Activated naive CD8-positive, alpha-beta T cell treated with anti-CD3 and anti-CD28 coated beads, Interleukin-2, amount 50 U/mL, for 24 hours (primary cell): ENCODE measurements around the gene CHRM4.
"Not testable (repeated sequence)": the region's sequence is repeated elsewhere in the genome, so short reads cannot be mapped to it uniquely, and the experiment has no call there.

Experiments used
- ATAC-seq: fragments of 150-1000 bp; cut with Tn5 transposase; one replicate; pipeline ENCODE4 v1.10.0; 2021
- DNase-seq: peaks from one replicate; pipeline ENCODE4 v3.0.0; 2021
- H3K27ac Mint-ChIP-seq: one replicate; pipeline ENCODE4 v1.8.0; 2021; ENCODE audit warnings: mild to moderate bottlenecking, mixed read lengths
- H3K27me3 Mint-ChIP-seq: one replicate; pipeline ENCODE4 v1.8.0; 2021; ENCODE audit warnings: mixed read lengths
- H3K36me3 Mint-ChIP-seq: one replicate; pipeline ENCODE4 v1.8.0; 2021; ENCODE audit warnings: low read depth, mixed read lengths
- H3K4me1 Mint-ChIP-seq: one replicate; pipeline ENCODE4 v1.8.0; 2021; ENCODE audit warnings: mixed read lengths
- H3K4me3 Mint-ChIP-seq: one replicate; pipeline ENCODE4 v1.8.0; 2021; ENCODE audit warnings: mild to moderate bottlenecking, moderate library complexity, mixed read lengths
- H3K9me3 Mint-ChIP-seq: one replicate; pipeline ENCODE4 v1.8.0; 2021; ENCODE audit warnings: mixed read lengths

Gene CHRM4

DNA sequence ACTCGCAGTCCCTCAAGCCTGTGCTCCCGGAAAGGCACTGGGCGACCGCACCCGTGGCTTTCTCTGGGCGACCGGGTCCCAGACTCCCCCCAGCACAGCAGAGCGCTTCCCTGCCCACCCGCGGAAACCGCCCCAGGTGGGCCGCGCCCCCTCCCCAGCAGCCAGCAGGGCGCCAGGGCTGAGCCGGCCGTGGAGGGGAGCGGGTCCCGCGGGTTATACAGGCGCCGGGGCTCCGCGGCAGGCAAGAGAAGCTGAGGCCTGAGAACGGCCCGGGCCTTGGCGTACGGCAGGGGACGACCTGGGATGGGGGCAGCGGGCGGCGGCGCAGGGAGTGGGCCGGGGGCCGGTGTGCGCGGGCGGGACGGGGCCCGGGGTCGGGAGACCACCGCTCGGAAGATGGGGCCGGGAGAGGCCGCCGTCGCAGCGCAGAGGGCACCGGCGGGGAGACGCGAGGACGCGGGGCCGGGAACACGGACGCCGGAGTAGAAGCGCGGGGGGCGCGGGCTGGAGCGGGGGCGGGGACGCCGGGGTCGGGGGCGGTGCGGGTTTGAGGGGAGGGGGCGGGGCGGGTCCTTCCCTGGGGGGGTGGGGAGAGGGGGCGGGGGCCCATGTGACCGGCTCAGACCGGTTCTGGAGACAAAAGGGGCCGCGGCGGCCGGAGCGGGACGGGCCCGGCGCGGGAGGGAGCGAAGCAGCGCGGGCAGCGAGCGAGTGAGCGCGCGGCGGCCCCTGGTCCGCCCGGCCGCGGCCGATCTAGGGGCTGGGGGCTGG lies 10.3 kb downstream of the CHRM4 start, which contains the start of gene MDK:
Gene MDK (plus strand): TSS at position 622 of the 771 bp plus-strand sequence. CDS start 389 bp downstream, outside the sequence.
- Mint-ChIP-seq H3K27ac (no peak within 1 kb of the TSS), H3K9me3 (no peaks in the 10 kb centered on the region), H3K4me3 (peak within 1 kb of the TSS; percentile 67), H3K4me1 (peaks cover 10% of the 10 kb centered on the region), H3K27me3 (peaks cover 24% of the 10 kb centered on the region), H3K36me3 (peaks cover 8% of the 10 kb centered on the region)
- ATAC-seq = peak; percentile 12
- no peak for DNase-seq

DNA sequence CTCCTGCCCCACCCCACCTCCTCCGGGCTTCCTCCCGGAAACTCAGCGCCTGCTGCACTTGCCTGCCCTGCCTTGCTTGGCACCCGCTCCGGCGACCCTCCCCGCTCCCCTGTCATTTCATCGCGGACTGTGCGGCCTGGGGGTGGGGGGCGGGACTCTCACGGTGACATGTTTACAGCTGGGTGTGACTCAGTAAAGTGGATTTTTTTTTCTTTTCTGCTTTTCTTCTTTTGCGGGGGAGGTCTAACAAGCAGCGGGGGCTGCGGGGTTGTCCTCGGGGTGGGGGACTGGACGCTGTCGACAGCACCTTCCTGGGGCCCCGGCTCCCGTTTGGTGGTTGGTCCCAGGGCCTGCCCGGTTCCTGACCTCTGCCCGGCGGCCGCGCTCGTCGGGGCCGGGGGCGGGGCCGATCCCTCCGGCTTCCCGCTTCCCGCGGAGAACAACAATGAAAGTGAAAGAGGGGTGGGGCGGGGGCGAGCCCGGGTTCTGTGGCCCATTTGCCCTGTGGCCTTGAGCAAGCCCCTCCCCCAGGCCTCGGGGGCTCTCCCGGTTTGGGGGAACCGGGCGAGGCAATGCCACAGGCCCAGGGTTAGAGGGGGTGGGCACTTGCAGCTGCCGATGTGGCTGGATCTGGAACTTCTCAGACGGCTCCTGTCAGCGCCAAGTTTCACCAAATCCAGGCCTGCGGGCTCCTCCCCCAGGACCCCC lies 11.1 kb downstream of the CHRM4 start:
- ATAC-seq (peak; percentile 57), DNase-seq (peak; percentile 80)
- H3K4me1 Mint-ChIP-seq = peaks cover 9% of the 10 kb centered on the region
- peak overlapping the region; percentile 67 for H3K4me3 Mint-ChIP-seq
- H3K27me3 Mint-ChIP-seq = peaks cover 18% of the 10 kb centered on the region
- H3K27ac Mint-ChIP-seq = no peak overlapping the region
- peaks cover 8% of the 10 kb centered on the region for H3K36me3 Mint-ChIP-seq
- H3K9me3 Mint-ChIP-seq = no peaks in the 10 kb centered on the region

- DNase-seq, H3K27ac Mint-ChIP-seq, H3K4me1 Mint-ChIP-seq, ATAC-seq, H3K4me3 Mint-ChIP-seq, H3K9me3 Mint-ChIP-seq: not testable (repeated sequence)
- peaks cover 12% of the 10 kb centered on the region for H3K27me3 Mint-ChIP-seq
- H3K36me3 Mint-ChIP-seq = peaks cover 11% of the 10 kb centered on the region
These were observed 11.9 kb downstream of the CHRM4 start for GRCh38 chr11:46379482-46380293.

DNA sequence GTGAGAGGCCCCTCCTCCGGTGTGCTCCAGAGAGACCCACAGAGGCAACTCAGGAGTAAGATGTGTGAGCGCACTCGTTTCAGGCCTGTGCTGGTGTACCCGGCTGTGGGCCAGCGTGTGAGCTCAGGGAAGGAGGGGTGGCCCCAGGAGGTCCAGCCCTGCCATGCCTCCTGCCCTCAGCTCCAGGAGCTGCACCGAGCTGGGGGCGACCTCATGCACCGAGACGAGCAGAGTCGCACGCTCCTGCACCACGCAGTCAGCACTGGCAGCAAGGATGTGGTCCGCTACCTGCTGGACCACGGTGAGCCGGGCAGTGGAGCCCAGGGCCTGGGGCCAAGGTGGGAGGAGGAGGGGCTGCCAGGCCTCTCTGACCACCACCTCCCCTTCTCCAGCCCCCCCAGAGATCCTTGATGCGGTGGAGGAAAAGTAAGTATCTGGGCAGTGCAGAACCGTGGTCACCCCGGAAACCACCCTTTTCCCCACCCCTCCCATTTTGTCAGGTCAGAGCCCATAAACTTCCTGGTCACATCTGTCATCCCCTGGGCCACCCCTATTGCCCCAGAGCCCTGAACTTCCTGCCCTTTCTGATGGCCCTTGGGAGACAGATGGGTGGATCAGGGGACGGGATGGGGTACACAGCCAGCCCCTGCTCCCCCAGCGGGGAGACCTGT lies 12.6 kb downstream of the CHRM4 start:
- ATAC-seq = no peak
- Mint-ChIP-seq H3K4me1 (peaks cover 9% of the 10 kb centered on the region), H3K9me3 (no peaks in the 10 kb centered on the region), H3K27me3 (peaks cover 11% of the 10 kb centered on the region), H3K4me3 (no peak overlapping the region), H3K27ac (no peak overlapping the region), H3K36me3 (peaks cover 11% of the 10 kb centered on the region)
- DNase-seq = no peak

- no peak overlapping the region for H3K4me3 Mint-ChIP-seq
- DNase-seq = no peak
- H3K27me3 Mint-ChIP-seq = peaks cover 5% of the 10 kb centered on the region
- peaks cover 13% of the 10 kb centered on the region for H3K36me3 Mint-ChIP-seq
- peaks cover 9% of the 10 kb centered on the region for H3K4me1 Mint-ChIP-seq
- ATAC-seq = no peak
- no peaks in the 10 kb centered on the region for H3K9me3 Mint-ChIP-seq
- no peak overlapping the region for H3K27ac Mint-ChIP-seq
These were observed 13.3 kb downstream of the CHRM4 start for GRCh38 chr11:46378296-46378695.

- H3K36me3 Mint-ChIP-seq = peaks cover 13% of the 10 kb centered on the region
These were observed 13.7 kb downstream of the CHRM4 start for GRCh38 chr11:46377831-46378230.

GRCh38 chr11:46377290-46377689 lies 14.3 kb downstream of the CHRM4 start:
- Mint-ChIP-seq H3K27ac (no peak overlapping the region), H3K27me3 (peaks cover 4% of the 10 kb centered on the region), H3K4me1 (peaks cover 9% of the 10 kb centered on the region), H3K4me3 (no peak overlapping the region), H3K9me3 (no peaks in the 10 kb centered on the region), H3K36me3 (peaks cover 13% of the 10 kb centered on the region)
- no peak for ATAC-seq
- DNase-seq = no peak

More at GRCh38 chr11:46377831-46378230, 13.7 kb downstream of the CHRM4 start:
- Mint-ChIP-seq H3K4me1 (peaks cover 9% of the 10 kb centered on the region), H3K27me3 (peaks cover 4% of the 10 kb centered on the region), H3K4me3 (no peak overlapping the region), H3K27ac (no peak overlapping the region), H3K9me3 (no peaks in the 10 kb centered on the region)
- ATAC-seq (no peak), DNase-seq (no peak)

DNA sequence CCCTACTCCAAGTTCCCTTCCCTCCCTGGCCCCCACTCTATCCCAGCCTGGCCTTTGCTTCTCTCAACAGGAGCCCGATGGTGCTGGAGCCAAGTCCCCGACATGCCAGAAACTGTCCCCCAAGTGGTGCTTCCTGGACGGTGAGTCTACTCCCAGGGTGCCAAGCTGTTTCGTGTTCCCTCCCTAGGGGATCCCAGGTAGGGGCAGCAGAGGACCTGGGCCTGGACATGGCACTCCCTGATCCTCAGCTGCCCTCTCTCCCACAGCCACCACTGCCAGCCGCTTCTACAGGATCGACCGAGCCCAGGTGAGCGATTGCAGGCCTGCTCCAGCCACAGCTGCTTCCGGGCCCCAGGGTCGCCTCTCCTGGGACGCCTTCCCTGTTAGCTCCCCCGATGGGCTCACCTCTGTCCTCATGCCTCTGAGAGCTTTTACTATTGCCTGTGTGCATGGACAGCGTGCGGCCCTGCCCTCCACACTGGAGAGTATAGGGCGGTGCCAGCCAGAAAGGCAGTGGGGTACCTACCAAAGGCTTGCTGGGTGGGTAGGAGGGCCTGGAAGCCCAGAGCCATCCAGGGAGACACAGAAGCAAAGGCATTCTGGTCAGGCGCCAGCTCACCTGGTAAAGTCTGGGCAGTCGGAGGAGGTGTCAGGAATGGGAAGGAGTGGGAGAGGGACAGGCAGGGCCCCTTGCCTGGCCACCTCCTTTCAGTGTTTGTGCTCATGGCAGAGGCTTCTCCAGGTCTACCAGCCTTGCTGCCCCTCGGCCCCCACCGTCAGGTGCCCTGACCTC lies 15.1 kb downstream of the CHRM4 start:
- peaks cover 5% of the 10 kb centered on the region for H3K4me1 Mint-ChIP-seq
- no peaks in the 10 kb centered on the region for H3K9me3 Mint-ChIP-seq
- H3K27ac Mint-ChIP-seq = no peak overlapping the region
- ATAC-seq (no peak), DNase-seq (no peak)
- no peak overlapping the region for H3K4me3 Mint-ChIP-seq
- no peaks in the 10 kb centered on the region for H3K27me3 Mint-ChIP-seq
- H3K36me3 Mint-ChIP-seq = peaks cover 14% of the 10 kb centered on the region

DNA sequence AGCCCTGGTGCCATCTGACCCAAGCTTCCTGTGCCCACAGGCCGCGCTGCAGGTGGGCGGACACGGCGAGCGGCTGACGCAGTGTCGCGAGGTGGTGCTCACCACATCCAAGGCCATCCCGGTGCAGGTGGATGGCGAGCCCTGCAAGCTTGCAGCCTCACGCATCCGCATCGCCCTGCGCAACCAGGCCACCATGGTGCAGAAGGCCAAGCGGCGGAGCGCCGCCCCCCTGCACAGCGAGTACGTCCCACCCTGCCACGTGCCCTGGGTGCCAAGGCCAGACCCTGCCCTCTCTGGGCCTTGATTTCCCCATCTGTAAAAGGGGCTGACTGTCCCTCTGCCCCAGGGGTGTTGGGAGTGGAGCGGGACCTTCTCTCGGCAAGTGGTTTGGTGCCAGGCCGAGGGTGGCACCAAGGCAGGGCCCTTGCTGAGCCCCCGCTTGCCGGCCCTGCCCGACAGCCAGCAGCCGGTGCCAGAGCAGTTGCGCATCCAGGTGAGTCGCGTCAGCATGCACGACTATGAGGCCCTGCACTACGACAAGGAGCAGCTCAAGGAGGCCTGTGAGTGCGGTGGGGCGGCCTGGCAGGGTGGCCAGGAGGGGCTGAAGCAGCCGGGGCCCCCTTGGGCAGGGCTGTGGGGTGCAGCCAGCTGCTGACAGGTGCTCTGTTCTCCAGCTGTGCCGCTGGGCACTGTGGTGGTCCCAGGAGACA lies 16.0 kb downstream of the CHRM4 start:
- no peak for ATAC-seq
- peaks cover 15% of the 10 kb centered on the region for H3K36me3 Mint-ChIP-seq
- no peak for DNase-seq
- no peak overlapping the region for H3K4me3 Mint-ChIP-seq
- peaks cover 3% of the 10 kb centered on the region for H3K4me1 Mint-ChIP-seq
- H3K9me3 Mint-ChIP-seq = no peaks in the 10 kb centered on the region
- no peak overlapping the region for H3K27ac Mint-ChIP-seq
- H3K27me3 Mint-ChIP-seq = no peaks in the 10 kb centered on the region

- ATAC-seq (no peak), DNase-seq (no peak)
- Mint-ChIP-seq H3K27me3 (no peaks in the 10 kb centered on the region), H3K4me1 (no peaks in the 10 kb centered on the region), H3K27ac (no peak overlapping the region), H3K4me3 (no peak overlapping the region), H3K9me3 (no peaks in the 10 kb centered on the region), H3K36me3 (peaks cover 18% of the 10 kb centered on the region)
These were observed 16.8 kb downstream of the CHRM4 start for GRCh38 chr11:46374815-46375214.

DNA sequence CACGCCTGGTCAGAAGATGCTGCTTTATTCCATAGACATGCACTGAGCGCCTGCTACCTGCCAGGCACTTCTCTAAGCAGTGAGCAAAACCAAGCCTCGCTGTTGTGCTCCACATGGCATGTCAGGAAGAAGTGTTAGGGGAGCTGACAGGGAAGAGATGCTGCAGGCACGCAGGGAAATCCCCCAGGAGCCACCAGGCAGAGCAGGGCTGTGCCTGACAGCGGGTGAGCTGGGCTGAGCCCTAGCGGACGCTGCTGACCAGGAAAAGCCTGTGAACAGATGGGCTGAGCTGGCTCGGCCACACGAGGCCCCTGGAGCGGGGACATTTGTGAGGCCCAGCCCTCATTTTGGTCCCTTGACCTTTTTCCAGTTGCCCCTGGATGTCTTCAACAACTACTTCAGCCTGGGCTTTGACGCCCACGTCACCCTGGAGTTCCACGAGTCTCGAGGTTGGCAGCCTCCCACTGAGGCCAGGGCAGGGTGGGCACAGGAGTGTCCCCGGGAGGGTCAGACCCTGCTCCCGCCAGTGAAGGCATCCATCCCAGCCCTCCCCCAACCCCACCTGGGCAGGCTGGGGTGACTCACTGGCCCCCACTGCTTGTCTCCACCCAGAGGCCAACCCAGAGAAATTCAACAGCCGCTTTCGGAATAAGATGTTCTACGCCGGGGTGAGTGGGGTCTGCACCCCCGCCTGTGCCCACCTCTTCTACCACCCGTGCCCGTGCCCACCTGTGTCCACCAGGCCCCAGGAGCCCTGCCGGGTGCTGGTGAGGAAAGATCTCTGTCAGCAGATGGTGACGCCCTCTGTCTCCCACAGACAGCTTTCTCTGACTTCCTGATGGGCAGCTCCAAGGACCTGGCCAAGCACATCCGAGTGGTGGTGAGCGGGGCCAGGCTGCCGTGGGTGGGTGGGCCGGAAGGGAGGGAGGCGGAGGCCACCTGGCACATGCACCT lies 17.5 kb downstream of the CHRM4 start:
- Mint-ChIP-seq H3K27me3 (no peaks in the 10 kb centered on the region), H3K27ac (no peak overlapping the region), H3K36me3 (peaks cover 18% of the 10 kb centered on the region), H3K9me3 (no peaks in the 10 kb centered on the region), H3K4me3 (no peak overlapping the region), H3K4me1 (peaks cover 2% of the 10 kb centered on the region)
- no peak for ATAC-seq
- DNase-seq = no peak

- H3K9me3 Mint-ChIP-seq, H3K4me1 Mint-ChIP-seq, H3K4me3 Mint-ChIP-seq, DNase-seq, ATAC-seq, H3K27ac Mint-ChIP-seq, H3K27me3 Mint-ChIP-seq: not testable (repeated sequence)
- H3K36me3 Mint-ChIP-seq = peaks cover 14% of the 10 kb centered on the region
These were observed 19.1 kb downstream of the CHRM4 start for GRCh38 chr11:46372501-46372900.
